ENCODE results near the gene TCEA2.

TCEA2 gene

GRCh38 chr20:64095927-64096326 is 32.9 kb downstream of the TCEA2 start:
- Histone ChIP-seq H3K79me2 (ENCODE audit: low read length) (no peaks in the 10 kb centered on the region), H3K4me2 (ENCODE audit: low read depth, low read length) (no peak overlapping the region), H2AFZ (ENCODE audit: low read length) (no peak overlapping the region), H3K9ac (ENCODE audit: low read length) (no peak overlapping the region), H3K27me3 (replicated peaks; ENCODE audit: insufficient read depth, low read length) (peaks cover 56% of the 10 kb centered on the region), H3K4me1 (ENCODE audit: low read length) (peaks cover 13% of the 10 kb centered on the region), H3K27ac (ENCODE audit: low read length) (no peak overlapping the region), H3K9me3 (replicated peaks; ENCODE audit: insufficient read depth, low read length) (no peaks in the 10 kb centered on the region), H3K9me2 (replicated peaks; ENCODE audit: insufficient read depth, low read length) (no peaks in the 10 kb centered on the region), H3K4me3 (ENCODE audit: low read length) (no peak overlapping the region), H3K36me3 (replicated peaks; ENCODE audit: insufficient read depth, low read length) (no peaks in the 10 kb centered on the region), H3F3A (ENCODE audit: insufficient read depth, low read length) (no peaks in the 10 kb centered on the region), H4K20me1 (ENCODE audit: insufficient read depth, low read length) (no peaks in the 10 kb centered on the region)
- TF ChIP-seq EZH2 (optimal IDR thresholded peaks at IDR 0.05; ENCODE audit: low read depth, low read length), result no peak
- TF ChIP-seq EZH2phosphoT487 (IDR thresholded peaks at IDR 0.05; ENCODE audit: low read length), result no peak
- TF ChIP-seq CTCF (IDR thresholded peaks at IDR 0.05; ENCODE audit: low read length), result no peak
- no peak for DNase-seq

- no peak for TF ChIP-seq EZH2 (optimal IDR thresholded peaks at IDR 0.05; ENCODE audit: low read depth, low read length)
- TF ChIP-seq EZH2phosphoT487 (IDR thresholded peaks at IDR 0.05; ENCODE audit: low read length), result no peak
- TF ChIP-seq CTCF (IDR thresholded peaks at IDR 0.05; ENCODE audit: low read length), result no peak
- DNase-seq, result no peak
- Histone ChIP-seq H4K20me1 (ENCODE audit: insufficient read depth, low read length) (no peaks in the 10 kb centered on the region), H3K9ac (ENCODE audit: low read length) (no peak overlapping the region), H3K79me2 (ENCODE audit: low read length) (no peaks in the 10 kb centered on the region), H3K36me3 (replicated peaks; ENCODE audit: insufficient read depth, low read length) (no peaks in the 10 kb centered on the region), H3F3A (ENCODE audit: insufficient read depth, low read length) (no peaks in the 10 kb centered on the region), H3K27me3 (replicated peaks; ENCODE audit: insufficient read depth, low read length) (peaks cover 58% of the 10 kb centered on the region), H3K27ac (ENCODE audit: low read length) (no peak overlapping the region), H3K9me3 (replicated peaks; ENCODE audit: insufficient read depth, low read length) (no peaks in the 10 kb centered on the region), H2AFZ (ENCODE audit: low read length) (no peak overlapping the region), H3K4me3 (ENCODE audit: low read length) (no peak overlapping the region), H3K9me2 (replicated peaks; ENCODE audit: insufficient read depth, low read length) (no peaks in the 10 kb centered on the region), H3K4me1 (ENCODE audit: low read length) (peaks cover 13% of the 10 kb centered on the region), H3K4me2 (ENCODE audit: low read depth, low read length) (no peak overlapping the region)
Observed at GRCh38 chr20:64096535-64096934, 33.5 kb downstream of the TCEA2 start.

- Histone ChIP-seq H3F3A (ENCODE audit: insufficient read depth, low read length) (no peaks in the 10 kb centered on the region), H3K4me1 (ENCODE audit: low read length) (peaks cover 13% of the 10 kb centered on the region), H3K36me3 (replicated peaks; ENCODE audit: insufficient read depth, low read length) (no peaks in the 10 kb centered on the region), H2AFZ (ENCODE audit: low read length) (no peak overlapping the region), H3K9me2 (replicated peaks; ENCODE audit: insufficient read depth, low read length) (no peaks in the 10 kb centered on the region), H4K20me1 (ENCODE audit: insufficient read depth, low read length) (no peaks in the 10 kb centered on the region), H3K4me2 (ENCODE audit: low read depth, low read length) (no peak overlapping the region), H3K79me2 (ENCODE audit: low read length) (no peaks in the 10 kb centered on the region), H3K27ac (ENCODE audit: low read length) (no peak overlapping the region), H3K4me3 (ENCODE audit: low read length) (no peak overlapping the region), H3K9ac (ENCODE audit: low read length) (no peak overlapping the region), H3K27me3 (replicated peaks; ENCODE audit: insufficient read depth, low read length) (peaks cover 64% of the 10 kb centered on the region), H3K9me3 (replicated peaks; ENCODE audit: insufficient read depth, low read length) (no peaks in the 10 kb centered on the region)
- DNase-seq, result no peak
- no peak for TF ChIP-seq EZH2 (optimal IDR thresholded peaks at IDR 0.05; ENCODE audit: low read depth, low read length)
- TF ChIP-seq CTCF (IDR thresholded peaks at IDR 0.05; ENCODE audit: low read length), result no peak
- TF ChIP-seq EZH2phosphoT487 (IDR thresholded peaks at IDR 0.05; ENCODE audit: low read length), result no peak
Observed at GRCh38 chr20:64098471-64099013, 35.5 kb downstream of the TCEA2 start.

All from MM.1S (cell line).